Mucosa of stomach (tissue), 1 donor: Measurements from ENCODE around the gene DRGX.

Experiments used
- H3K27me3 ChIP-seq: one replicate; pipeline ENCODE4 v1.7.0; 2013; ENCODE audit warnings: mild to moderate bottlenecking, low read length; ENCODE audit not compliant: control insufficient read depth, insufficient read depth
- H3K36me3 ChIP-seq: one replicate; pipeline ENCODE4 v1.7.0; 2013; ENCODE audit warnings: low read length; ENCODE audit not compliant: control insufficient read depth, insufficient read depth
- H3K4me1 ChIP-seq: one replicate; pipeline ENCODE4 v1.7.0; 2013; ENCODE audit warnings: mild to moderate bottlenecking, low read length; ENCODE audit not compliant: control insufficient read depth, insufficient read depth
- H3K4me3 ChIP-seq: one replicate; pipeline ENCODE4 v1.7.0; 2013; ENCODE audit warnings: low read length
- H3K9ac ChIP-seq: one replicate; pipeline ENCODE4 v1.7.0; 2013; ENCODE audit warnings: mild to moderate bottlenecking, low read length, moderate library complexity
- H3K9me3 ChIP-seq: one replicate; pipeline ENCODE4 v1.7.0; 2013; ENCODE audit warnings: mild to moderate bottlenecking, low read length, moderate library complexity; ENCODE audit not compliant: control insufficient read depth
- donor health status: Pancreatic carcinoma.

DRGX gene

DNA sequence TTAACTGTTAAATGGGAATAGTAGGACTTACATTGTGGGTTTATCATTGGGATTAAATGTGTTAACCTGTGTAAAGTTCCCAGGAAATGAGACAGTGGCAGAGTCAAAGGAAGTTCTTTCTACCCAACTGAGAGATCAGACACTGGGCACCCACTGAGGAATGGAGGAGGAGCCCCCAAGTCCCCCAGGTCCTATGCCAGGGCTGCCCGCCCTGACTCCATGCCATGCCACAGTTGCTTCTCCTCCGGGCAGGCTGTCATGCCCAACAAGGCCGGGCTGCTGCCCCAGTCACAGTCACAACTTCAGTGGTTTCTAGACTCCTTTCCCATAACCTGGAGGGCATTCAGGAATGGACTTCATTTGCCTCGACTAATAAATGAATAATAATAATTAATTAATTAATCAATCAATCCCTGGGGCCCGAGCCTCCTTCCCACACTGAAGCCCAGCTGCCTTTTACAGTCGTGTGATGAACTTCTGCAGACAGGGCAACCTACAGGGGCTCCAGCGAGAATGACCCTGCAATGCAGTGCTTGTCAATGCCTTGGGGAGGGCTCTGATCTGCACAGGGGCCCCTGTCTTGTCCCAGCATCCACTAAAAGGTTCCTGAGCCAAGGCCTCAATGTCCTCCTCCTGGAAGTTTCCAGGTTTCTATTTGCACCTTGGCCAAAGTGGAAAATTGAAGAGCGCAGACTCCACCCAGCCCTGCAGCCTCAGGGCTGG lies 32.4 kb downstream of the DRGX start:
- Histone ChIP-seq H3K4me1 (no peaks in the 10 kb centered on the region), H3K9me3 (no peaks in the 10 kb centered on the region), H3K4me3 (no peak overlapping the region), H3K27me3 (no peaks in the 10 kb centered on the region), H3K36me3 (no peaks in the 10 kb centered on the region), H3K9ac (no peak overlapping the region)

- H3K9ac ChIP-seq: no peak overlapping the region
- no peaks in the 10 kb centered on the region for H3K27me3 ChIP-seq
- no peaks in the 10 kb centered on the region for H3K9me3 ChIP-seq
- H3K36me3 ChIP-seq: no peaks in the 10 kb centered on the region
- no peaks in the 10 kb centered on the region for H3K4me1 ChIP-seq
- no peak overlapping the region for H3K4me3 ChIP-seq
These were observed 33.2 kb downstream of the DRGX start for GRCh38 chr10:49362596-49363260.

DNA sequence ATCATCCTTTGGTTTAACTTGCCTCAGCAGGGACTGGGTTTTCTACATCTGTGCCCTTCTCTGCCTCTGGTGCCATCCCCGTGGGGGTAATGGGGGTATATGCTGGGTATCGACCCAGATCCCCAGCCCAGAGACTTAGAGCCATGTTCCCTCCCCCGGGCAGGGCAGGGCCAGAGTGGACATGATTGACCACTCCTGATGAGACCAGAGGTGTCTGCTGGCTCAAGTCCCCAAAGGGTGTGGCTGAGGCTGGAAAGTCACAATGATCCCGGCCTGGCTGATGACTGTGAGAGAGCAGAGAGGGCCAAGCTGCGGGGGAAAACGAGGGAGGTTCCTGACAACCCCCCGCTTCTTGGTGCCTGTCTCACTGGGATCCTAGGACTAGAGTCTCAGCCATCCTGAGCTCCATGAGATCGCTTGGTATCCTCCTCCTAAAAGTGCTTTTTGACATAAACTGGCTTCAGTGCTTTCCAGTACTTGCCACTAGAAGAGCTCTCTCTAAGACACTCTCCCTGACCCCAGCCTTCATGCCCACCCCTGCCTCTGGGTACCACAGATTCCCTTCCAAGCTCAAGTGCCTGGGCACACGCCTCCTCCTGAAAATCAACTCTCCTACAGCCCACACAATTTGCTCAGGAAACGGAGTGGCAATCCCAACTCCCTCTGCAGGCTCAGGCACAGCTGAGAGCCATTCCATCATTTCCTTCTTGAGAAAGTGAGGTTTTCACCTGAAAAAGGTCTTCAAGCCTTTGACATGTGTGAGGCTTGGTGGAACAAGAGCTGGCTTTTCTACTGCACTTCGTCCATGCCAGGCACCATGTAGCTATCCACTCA lies 33.9 kb downstream of the DRGX start:
- Histone ChIP-seq H3K4me1 (no peaks in the 10 kb centered on the region), H3K9me3 (no peaks in the 10 kb centered on the region), H3K9ac (no peak overlapping the region), H3K27me3 (no peaks in the 10 kb centered on the region), H3K36me3 (no peaks in the 10 kb centered on the region), H3K4me3 (no peak overlapping the region)

DNA sequence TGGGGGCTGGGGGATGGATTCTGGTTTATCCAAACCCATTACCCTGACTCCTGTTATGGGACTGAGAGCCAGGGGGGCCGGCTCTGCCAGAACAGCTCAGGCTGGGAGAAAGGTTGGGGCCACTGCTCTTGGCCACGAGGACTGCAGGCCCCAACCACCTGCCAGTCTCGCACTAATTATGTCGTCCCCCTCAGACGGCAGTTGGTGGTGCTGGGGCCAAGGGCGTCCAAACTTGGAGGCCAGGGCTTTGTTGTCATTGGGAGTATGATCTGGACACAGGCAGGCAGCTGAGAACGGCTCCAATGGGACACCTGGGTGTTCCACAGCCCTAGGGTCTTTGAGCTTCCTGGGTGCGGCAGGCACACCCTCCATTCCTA lies 34.7 kb downstream of the DRGX start:
- H3K9me3 ChIP-seq: no peaks in the 10 kb centered on the region
- no peaks in the 10 kb centered on the region for H3K27me3 ChIP-seq
- H3K9ac ChIP-seq: no peak overlapping the region
- H3K4me1 ChIP-seq: no peaks in the 10 kb centered on the region
- H3K4me3 ChIP-seq: no peak overlapping the region
- H3K36me3 ChIP-seq: no peaks in the 10 kb centered on the region

DNA sequence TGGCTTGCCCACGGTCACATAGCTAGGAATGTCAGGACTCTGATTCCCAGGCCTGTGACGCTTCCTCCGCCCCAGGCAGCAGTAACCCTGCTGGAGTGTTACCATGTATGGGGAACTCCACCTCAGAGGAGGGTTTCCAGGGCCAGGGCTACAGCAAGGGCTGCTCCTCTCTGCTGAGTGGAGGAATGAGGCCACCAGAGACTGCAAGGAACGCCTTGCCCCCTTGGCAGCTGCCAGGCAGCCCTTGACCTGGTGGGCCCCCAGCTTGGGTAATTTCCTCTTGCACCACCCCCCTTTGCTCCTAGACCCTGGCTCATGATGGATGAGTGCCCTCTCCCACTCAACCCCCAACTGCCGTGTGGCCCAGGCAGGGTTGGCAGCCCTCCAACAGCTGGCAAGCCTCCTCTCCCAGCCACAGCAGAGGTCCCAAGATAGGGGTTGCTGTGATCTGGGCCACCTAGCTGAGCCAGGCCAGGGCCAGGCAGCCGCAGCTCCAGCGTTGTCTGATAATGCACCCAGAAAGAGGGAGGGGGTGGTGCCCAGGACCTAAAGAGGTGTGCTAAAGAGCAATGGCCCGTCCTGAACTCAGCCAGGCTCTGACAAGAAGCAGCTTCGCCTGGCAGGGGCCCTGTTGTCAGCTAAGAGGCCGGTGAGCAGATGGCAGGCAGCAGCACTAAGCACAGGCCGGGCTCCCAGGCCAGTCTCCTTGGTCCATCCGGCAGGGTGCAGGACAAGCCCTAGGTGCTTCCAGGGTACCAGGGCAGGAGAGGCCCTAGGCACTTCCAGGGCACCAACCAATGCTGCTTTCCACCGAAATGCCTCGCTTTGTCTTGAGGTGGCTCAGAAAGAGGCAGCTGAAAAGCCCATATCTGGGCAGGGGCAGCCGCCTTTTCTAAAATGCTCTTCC lies 35.4 kb downstream of the DRGX start:
- Histone ChIP-seq H3K9ac (no peak overlapping the region), H3K36me3 (no peaks in the 10 kb centered on the region), H3K27me3 (no peaks in the 10 kb centered on the region), H3K4me1 (no peaks in the 10 kb centered on the region), H3K9me3 (no peaks in the 10 kb centered on the region), H3K4me3 (no peak overlapping the region)

DNA sequence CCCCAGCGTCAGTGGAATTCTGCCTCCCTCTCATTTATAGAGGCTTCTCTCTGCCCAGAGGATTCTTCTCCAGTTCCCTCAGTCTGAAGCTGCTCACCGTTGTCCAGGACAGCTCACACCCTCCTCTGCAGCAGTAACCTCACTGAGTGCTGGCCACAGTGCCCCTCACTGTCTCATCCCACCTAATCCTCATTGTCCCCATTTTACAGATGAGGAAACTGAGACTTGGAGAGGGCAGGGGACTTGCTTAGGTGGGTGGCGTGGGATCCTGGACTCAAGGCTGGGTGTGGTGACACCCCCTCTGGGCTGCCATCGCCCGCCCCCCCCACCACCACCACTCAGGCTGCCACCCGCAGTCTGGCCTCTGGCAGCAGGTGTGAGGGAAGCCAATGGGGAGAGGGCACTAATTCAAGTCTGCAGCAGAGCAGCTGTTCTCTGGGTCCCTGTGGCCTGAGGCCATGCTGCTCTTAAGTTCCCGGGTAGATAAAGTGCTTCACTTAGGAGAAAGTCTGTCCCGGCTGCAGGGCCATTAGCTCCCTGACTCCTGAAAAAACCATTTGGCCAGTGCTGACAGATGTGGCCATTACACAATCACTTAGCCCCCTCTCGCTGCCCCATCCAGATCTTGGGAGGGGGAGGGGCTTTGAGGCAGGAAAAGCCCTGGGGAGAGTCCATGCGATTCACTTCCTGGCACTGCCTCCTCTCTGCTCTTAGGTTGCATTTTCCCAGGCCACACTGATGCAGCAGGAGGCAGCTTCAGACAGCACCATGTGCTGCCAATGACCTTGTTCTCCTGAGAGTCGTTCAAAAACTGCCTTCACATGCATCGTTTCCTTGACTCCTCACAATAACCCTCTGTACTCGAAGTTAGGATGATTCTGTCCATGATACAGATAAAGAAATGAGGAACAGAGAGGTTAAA lies 36.3 kb downstream of the DRGX start:
- Histone ChIP-seq H3K4me1 (no peaks in the 10 kb centered on the region), H3K4me3 (no peak overlapping the region), H3K36me3 (no peaks in the 10 kb centered on the region), H3K9ac (no peak overlapping the region), H3K27me3 (no peaks in the 10 kb centered on the region), H3K9me3 (no peaks in the 10 kb centered on the region)

- Histone ChIP-seq H3K4me1 (no peaks in the 10 kb centered on the region), H3K27me3 (no peaks in the 10 kb centered on the region), H3K9me3 (no peaks in the 10 kb centered on the region), H3K4me3 (no peak overlapping the region), H3K36me3 (no peaks in the 10 kb centered on the region), H3K9ac (no peak overlapping the region)
These were observed 38.0 kb downstream of the DRGX start for GRCh38 chr10:49357910-49358309.

- Histone ChIP-seq H3K9me3 (no peaks in the 10 kb centered on the region), H3K36me3 (no peaks in the 10 kb centered on the region), H3K9ac (no peak overlapping the region), H3K27me3 (no peaks in the 10 kb centered on the region), H3K4me3 (no peak overlapping the region), H3K4me1 (no peaks in the 10 kb centered on the region)
These were observed 38.9 kb downstream of the DRGX start for GRCh38 chr10:49356944-49357343.

DNA sequence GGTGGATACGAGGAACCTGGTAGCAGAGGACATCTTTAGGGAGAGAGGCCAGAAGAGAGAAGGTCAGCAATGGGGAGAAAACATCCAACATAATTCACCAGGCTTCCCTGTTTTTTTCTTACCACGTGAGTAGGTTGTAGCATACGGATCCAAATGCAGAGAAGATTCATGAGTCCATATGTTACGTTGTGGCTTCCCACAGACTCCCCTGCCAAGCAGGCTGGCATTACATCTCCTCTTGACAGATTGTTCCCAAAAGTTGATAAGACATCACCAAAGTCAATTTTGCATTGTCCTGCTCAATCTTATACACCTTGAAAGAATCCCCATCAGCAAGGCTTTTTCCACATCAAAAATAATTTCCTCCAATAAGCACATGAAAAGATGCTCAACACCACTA lies 39.7 kb downstream of the DRGX start:
- Histone ChIP-seq H3K4me1 (no peaks in the 10 kb centered on the region), H3K9ac (no peak overlapping the region), H3K27me3 (no peaks in the 10 kb centered on the region), H3K36me3 (no peaks in the 10 kb centered on the region), H3K4me3 (no peak overlapping the region), H3K9me3 (no peaks in the 10 kb centered on the region)

DNA sequence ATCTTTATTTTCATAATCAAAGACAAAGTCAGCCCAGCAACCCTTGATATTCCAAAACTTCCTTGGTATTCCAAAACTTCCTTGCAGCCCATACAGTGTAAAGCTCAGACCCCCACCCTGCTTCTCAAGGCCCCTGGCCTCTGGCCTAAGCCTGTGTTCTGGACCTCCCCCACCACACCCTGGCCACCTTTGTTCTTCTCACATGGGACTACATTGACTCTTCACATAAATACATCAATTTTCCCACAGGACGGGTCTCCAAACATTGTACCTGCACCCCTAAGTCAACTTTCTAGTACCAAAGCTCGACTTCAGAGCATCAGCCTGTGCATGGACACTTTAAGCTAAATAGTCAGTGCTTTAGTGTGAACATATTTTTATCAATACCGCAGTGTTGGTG lies 40.7 kb downstream of the DRGX start:
- peaks cover under 1% of the 10 kb centered on the region for H3K9me3 ChIP-seq
- no peak overlapping the region for H3K4me3 ChIP-seq
- no peak overlapping the region for H3K9ac ChIP-seq
- H3K36me3 ChIP-seq: no peaks in the 10 kb centered on the region
- H3K4me1 ChIP-seq: no peaks in the 10 kb centered on the region
- no peaks in the 10 kb centered on the region for H3K27me3 ChIP-seq

GRCh38 chr10:49354593-49354992 lies 41.3 kb downstream of the DRGX start:
- Histone ChIP-seq H3K9me3 (peaks cover 4% of the 10 kb centered on the region), H3K36me3 (no peaks in the 10 kb centered on the region), H3K27me3 (no peaks in the 10 kb centered on the region), H3K9ac (no peak overlapping the region), H3K4me1 (no peaks in the 10 kb centered on the region), H3K4me3 (no peak overlapping the region)
